Kidney glomerular epithelial cell (primary cell): ENCODE results near the gene RTN4R.

Experiments used
- DNase-seq: peaks from one replicate; lab custom pipeline; 2025; lab: John Stamatoyannopoulos, UW

The RTN4R gene

DNA sequence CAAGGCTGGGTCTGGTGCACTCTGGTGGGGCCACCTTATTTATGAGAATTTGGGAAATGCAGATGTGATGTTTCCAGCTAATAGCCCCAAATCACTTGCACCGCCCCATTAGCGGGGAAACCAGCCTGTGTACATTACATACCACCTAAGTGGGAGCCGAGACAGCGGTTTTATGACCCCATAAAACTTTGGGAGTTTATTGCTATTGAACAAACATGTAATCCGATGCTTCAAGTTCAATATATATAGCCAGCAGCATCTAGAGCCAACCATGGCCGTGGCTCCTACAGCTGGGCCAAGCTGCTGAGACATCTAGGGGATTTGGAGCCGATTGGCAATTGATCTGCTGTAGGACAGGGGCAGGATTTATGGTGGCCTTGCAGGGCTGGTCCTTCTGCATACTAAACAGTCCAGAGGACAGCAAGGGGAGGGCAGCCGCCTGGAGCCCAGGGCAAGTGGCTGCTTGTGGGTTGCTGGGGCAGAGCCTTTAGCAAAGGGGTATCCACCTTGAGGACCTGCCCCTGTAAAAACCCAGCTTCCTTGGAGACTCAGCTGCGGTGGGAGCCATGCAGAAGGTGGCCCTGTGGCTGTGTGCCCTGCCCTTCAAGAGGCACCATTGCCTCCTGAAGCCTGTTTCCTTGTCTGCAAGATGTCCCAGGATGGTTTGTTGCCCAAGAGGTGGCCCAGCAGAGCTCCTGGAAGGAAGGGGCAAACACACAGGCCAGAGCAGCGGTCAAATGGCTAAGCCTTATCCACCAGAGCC, 69.4 kb downstream of the RTN4R start:
- no peak for DNase-seq

GRCh38 chr22:20197407-20198030, 70.6 kb downstream of the RTN4R start:
- no peak for DNase-seq

DNA sequence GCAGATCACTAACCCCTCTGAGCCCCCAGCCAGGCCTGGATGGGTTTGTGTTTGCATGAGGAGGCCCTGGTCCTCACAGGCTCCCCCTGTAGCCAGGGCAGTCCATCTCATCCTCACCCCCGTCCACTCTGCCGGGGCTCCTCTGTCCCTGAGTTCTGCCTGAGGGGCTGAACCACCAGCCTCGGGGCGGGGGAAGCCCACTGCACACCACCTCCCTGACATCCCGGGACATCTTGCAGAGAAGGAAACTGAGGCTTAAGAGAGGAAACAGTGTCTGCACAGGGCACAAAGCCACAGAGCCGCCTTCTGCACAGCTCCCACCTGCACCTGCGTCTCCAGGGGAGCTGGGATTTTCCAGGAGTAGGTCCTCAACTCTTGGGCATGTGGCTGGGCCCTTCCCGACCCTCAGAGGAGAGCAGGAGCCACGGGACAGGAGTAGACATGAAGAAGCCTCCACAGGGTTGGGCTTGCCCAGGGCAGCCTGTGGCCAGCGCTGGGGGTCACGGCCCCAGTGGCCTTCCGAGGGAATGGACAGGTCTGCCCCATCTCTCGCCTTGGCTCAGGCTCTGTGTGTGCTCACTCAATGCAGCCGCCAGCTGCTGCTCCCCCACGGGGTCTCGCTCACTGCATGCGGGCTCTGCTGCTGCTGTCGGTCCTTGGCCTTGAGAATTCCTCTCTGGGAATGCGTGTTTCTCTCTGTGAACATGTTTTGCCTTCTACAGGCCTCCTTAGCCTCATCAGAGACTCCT, 71.8 kb downstream of the RTN4R start:
- no peak for DNase-seq

DNA sequence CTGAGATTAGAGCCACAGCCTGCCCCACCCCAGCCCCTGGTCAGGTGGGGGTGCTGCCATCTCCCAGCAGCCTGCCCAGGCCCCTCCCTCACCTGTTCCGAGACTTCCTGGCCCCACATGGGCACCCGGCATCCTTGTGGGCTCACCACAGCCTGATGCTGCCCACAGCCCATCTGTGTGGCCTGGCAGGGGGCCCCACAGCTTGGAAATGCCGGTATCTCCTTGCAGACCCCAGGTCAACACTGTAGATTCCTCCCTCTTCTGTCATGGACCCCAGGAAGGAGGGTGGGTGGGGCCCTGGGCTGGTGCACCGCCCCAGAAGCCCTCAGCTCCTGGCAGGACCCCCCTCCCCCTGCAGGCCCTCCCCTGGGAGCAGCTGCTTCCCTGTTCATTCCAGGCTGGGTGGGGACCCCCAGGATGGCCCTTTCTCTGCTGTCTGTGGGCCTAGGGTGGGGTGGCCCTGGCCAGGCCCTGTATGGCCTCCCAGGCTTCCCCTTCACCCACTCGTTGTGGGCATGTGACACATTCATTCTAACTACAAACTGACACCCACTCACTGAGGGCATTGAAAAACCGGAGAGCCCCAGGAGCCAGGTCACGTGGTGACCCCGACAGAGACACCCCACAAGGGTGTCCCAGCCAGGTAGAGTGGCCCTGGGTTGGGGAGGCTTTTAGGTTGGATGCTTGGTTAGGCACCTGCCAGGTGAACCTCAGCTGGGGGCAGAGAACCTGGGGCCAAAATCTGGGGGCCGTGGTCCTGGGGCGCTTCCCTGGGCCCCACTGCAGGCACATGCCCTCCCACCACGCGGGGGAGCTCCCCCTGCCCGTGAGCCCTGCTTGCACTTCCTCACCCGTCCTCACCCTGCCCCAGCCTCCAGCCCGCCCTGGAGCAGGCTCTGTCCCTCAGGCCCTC, 73.2 kb downstream of the RTN4R start:
- DNase-seq: no peak

- no peak for DNase-seq
Observed at GRCh38 chr22:20193761-20194494, 74.2 kb downstream of the RTN4R start.

DNA sequence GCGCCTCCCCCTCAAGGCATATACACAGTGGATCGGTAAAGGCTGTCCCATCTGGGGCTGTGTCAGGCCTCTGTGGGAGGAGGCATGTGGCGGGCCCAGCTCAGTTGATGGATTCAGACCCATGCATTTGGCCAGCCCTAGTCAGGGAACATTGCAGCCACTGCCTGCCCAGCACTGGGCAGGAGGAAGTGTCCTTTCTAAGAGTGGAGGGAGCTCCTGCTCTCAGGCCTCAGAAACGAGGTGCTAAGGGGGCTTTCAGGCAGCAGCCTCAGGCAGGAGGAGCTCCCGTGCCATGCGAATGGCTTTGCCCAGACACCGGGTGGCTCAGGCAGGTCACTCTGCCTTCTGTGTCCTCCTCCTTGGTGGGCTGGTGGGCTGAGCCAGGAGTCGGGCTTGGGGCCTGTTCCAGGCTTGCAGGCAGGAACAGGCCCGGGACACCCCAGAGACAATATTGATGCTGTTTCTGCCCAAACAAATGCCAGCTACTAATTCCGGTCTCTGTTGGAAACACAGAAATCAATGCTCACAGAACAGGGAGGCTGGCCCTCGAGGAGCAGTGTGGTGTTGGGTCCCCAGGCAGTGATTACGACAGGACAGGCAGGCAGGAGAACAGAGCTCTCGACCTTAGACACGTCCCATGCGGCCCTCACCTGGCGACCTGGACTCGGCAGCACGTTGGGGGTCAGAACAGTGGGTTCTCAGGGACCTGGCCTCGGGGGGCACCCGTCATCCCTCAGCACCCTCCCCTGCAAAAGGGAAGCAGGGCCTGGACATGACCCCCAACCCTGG, 75.0 kb downstream of the RTN4R start:
- no peak for DNase-seq

- DNase-seq: no peak
Observed at GRCh38 chr22:20192293-20192971, 75.7 kb downstream of the RTN4R start.

GRCh38 chr22:20191803-20192202, 76.3 kb downstream of the RTN4R start:
- no peak for DNase-seq
